GM11168 (cell line): Measurements from ENCODE around the gene TTC5.
"Not testable (repeated sequence)": the region's sequence is repeated elsewhere in the genome, so short reads cannot be mapped to it uniquely, and the experiment has no call there.

Source experiments
- in situ Hi-C: fragments of 300-500 bp; cut with MboI; formaldehyde crosslinking; loops from one replicate; pipeline ENCODE4 v1.12.0; 2022; ENCODE audit warnings: low sequenced_read_pairs; ENCODE audit not compliant: unreplicated experiment

TTC5 gene, protein sequence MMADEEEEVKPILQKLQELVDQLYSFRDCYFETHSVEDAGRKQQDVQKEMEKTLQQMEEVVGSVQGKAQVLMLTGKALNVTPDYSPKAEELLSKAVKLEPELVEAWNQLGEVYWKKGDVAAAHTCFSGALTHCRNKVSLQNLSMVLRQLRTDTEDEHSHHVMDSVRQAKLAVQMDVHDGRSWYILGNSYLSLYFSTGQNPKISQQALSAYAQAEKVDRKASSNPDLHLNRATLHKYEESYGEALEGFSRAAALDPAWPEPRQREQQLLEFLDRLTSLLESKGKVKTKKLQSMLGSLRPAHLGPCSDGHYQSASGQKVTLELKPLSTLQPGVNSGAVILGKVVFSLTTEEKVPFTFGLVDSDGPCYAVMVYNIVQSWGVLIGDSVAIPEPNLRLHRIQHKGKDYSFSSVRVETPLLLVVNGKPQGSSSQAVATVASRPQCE

DNA sequence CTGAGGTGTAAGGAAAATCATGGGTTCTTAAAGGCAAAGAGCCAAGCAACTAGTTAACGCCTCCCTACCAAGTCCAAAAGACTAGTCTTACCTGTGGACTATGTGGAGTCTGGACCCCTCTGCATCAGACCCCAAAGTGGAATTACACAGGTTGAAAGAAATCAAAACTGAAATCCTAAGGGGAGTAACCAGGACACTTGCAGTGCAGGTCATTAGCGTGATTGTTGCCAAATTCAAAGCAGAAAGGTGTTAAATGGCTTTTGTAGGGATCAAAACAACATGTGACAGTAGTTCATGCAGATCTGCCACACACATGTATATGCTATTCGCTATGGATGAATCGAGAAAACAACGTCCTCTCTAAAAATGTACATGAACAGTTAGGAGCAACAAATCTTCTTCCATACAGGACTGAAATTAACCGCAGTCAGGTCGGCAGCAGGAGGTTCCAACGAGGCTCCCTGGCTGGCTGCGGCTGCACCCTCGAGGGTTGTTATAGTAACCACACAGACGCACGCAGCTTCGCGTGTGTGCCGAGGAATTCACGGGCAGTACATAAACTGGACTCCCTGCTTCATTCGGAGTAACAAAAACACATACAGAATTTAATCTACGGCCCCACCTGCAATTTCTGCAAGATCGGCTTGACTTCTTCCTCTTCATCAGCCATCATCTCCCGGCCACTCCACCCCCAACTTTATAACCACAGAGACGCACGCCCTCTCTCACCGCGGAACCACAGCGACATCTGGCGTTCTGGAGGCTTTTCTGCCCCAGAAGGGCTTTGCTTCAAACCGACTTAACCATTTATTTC is at the start of gene TTC5:
TTC5 (minus strand) TSS at position 687 of the 814 bp plus-strand sequence; CDS start at position 673, 14 bp downstream.
- in situ Hi-C loops, result no loop called here

DNA sequence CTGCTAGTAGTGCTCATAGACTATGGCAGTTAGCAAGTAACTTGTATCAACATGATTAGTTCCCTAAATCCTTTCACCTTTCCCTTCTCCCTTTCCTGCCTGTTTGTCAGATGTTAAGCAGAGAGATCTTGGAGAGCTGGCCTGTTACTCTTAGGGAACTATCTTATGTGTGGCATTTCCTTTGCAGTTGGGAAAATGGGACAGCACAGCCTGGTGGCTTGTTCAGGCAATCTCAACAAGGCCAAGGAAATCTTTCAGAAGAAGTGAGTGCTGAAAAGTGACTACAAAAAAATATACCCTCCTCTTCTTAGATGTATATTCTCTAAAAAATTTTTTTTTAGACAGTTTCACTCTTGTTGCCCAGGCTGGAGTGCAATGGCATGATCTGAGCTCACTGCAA is 45.1 kb upstream of the TTC5 start:
- in situ Hi-C loops, result no loop called here

DNA sequence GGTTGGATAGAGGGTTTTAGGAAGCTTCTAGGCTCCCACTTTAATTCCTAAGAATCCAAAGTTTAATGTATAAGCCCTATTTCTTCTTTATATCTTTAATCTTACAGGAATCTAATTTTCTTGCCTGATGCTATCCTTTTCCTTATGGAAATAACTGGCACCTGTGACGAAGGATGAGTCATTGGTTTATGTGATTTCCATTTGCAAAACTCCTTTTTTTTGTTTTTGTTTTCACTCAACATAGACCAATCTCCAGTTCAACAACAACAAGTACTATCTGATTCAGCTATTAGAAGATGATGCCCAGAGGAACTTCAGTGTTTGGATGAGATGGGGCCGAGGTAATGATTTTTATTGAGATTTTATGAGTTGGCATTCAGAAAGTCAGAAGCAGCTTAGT is 44.5 kb upstream of the TTC5 start:
- in situ Hi-C loops, result no loop called here

DNA sequence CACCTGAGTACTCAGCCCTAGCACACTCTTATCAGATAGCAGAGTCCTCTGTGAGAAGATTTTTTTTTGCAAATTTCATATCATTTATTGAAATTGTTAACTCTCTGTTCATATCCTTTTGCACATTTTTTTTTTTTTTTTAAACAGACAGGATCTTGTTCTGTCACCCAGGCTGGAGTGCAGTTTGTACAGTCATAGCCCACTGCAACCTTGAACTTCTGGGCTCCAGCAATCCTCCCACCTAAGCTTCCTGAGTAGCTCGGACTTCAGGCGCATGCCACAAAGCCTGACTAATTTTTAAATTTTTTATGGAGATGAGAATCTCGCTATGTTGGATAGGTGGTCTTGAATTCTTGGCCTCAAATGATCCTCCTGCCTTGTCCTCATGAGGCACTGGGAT is 42.0 kb upstream of the TTC5 start:
- in situ Hi-C loops, result no loop called here

DNA sequence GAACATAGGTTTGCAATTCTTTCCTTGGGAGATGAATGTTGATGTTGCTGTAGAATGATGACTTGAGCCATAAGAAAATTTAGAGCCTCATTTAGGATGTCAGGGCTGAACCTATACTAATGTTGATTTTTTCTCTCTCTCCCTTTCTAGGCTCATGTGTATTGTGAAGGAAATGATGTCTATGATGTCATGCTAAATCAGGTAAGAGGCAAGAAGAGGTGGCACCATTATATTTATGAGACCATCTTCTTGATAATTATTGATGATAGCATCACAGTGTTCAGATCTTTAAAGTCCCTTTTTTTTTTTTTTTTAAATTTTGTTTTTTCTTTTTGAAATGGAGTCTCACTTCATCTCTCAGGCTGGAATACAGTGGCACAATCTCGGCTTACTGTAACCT is 41.0 kb upstream of the TTC5 start:
- in situ Hi-C loops, result no loop called here

DNA sequence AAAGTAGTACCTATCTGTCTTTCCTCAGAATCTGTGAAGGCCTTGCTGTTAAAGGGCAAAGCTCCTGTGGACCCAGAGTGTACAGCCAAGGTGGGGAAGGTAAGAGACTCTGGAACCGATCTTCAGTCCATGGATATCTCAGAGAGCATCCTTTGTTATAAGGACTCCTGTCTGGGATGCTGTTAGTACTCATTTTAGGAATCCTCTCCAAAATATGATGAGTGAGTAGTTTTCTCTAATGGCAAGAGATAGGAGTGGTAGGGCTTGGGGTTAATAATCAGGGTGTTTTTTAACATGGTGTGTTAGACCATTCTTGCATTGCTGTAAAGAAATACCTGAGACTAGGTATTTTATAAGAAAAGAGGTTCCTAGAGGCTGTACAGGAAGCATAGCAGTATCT is 39.6 kb upstream of the TTC5 start:
- in situ Hi-C loops, result no loop called here

DNA sequence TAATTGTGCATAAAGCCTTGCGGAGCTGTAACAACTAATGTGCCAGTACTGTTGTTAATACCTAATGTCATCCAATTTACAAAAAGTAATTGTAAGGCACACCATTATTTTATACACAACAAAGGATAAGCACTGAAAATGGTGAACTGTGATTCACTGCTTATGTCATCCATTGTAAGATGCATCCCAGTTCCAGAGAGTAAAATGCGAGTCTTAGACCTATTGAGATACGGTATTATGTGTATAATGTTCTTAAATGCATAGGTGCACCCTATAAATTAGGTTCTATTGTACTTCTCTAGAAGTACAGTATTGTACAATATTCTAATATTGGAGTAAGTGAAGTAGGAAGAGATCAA is 38.1 kb upstream of the TTC5 start:
- in situ Hi-C loops, result no loop called here

DNA sequence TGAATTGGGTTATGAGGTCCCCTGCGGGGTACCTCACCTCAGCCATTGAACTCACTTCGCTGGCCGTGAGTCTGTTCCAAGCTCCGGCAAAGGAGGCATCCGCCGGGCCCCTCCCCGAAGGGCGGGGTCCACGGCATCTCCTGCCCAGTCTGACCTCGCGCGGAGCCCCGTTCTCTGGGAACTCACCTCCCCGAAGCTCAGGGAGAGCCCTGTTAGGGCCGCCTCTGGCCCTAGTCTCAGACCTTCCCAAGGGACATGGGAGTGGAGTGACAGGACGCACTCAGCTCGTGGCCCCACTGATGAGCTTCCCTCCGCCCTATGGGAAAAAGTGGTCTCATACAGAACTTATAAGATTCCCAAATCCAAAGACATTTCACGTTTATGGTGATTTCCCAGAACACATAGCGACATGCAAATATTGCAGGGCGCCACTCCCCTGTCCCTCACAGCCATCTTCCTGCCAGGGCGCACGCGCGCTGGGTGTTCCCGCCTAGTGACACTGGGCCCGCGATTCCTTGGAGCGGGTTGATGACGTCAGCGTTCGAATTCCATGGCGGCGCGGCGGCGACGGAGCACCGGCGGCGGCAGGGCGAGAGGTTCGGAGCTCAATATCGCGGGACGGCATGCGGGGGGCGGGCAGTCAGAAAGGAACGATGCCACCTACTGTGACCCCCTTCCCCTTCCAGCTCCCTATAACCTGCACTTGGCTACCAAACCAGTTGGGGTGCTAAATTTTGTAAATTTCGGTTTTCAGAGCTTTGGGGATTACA is 37.5 kb upstream of the TTC5 start, which contains the start of gene PARP2:
PARP2 (plus strand) TSS at position 544 of the 770 bp plus-strand sequence; CDS start at position 551, 7 bp downstream.
- in situ Hi-C loops, result no loop called here

DNA sequence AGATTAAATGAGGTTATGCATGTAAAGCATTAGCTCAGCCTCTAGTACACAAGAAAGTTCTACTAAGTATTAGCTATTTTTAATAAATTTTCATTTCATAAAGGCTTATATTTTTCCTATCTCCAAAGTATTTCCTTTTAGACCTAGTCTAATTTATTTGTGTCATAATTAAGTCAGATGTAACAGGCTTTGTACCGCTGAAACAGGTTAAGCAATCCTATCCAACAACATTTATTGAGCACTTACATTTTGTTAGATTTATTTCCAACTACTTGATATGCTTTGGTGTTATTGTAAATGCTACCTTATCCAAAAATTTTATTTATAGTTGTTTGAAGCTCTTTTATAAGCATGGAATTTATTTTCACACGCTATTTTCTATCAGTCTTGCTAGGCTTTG is 35.9 kb upstream of the TTC5 start:
- in situ Hi-C loops, result no loop called here

DNA sequence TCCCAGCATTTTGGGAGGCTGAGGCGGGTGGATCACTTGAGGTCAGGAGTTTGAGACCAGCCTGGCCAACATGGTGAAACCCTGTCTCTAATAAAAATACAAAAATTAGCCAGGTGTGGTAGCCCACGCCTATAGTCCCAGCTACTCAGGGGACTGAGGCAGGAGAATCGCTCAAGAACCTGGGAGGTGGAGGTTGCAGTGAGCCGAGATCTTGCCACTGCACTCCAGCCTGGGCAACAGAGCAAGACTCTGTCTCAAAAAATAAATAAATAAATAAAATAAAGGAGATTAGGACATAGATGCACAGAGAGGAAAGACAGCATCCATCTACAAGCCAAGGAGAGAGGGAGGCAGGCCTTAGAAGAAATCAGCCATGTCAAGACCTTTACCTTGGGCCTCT is 35.3 kb upstream of the TTC5 start:
- in situ Hi-C loops, result not testable (repeated sequence)

DNA sequence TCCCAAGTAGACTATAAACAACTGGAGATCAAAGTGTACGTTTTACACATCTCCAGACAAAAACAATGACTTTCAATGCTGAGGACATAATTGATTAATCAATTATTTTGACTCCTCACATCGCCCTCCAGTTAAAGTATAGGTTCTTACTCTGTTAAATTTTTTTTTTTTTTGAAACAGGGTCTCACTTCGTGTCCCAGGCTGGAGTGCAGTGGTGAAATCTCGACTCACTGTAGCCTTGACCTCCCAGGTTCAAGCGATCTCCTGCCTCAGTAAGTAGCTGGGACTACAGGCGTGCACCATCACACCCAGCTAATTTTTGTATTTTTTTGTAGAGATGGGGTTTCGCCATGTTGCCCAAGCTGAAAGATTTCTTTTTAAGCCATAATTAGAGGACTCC is 28.3 kb upstream of the TTC5 start:
- in situ Hi-C loops, result loop anchor here (10.0 kb wide), 1 partner anchor 351 kb away; the partner anchor contains the start of genes ANG and RNASE4

DNA sequence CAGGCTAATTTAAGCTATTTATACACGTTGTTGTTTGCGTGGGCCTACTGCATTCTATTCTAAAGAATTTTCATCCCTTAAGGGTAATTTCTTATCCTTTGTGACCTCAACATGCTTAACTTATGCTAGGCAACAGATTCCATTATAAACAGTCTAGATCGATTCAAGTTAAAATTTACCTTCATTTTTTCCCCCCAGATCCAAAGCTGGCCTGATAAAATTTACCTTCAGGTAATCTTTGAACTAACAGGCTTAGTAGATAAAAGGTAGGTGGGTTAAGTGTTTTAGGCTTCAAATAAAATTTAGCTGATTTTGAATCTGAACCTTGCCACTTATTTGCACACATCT is 27.7 kb upstream of the TTC5 start:
- in situ Hi-C loops, result loop anchor here (10.0 kb wide), 1 partner anchor 351 kb away; the partner anchor contains the start of genes ANG and RNASE4

DNA sequence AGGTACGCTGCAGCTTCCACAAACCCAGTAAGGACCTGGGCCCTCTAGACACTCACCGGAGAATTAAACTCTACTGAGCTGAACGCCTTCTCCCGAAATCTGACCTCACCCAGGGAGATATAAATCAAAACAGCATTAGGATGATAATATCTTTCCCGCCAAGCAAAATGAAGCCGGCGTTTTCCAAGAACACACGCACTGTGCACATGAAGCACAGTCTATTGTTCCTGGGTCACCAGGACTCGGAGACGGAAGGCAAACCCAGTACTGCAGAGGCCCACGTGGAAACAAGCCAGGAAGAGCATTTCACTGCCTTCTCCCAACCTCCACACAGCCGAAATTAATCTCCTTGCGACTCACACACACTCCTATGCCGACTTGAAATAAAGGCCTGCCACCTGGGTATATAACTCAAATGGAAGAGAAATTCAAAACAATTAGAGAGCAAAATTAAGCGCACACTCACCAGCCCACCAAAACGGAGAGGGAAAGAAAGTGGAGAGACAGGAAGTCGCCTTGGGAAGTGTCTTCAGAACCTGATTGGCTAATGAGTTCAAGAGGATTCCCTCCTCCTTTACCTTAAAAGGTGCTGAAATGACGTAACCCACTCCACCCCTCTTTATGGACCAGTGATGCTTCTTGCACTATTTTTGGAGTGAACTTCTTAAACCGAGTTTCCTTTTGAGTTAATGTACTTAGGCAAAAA is 27.2 kb upstream of the TTC5 start, which contains the start of gene CCNB1IP1:
CCNB1IP1 (minus strand) TSS at position 492 of the 706 bp plus-strand sequence. CDS start 16,756 bp downstream, outside the sequence.
- in situ Hi-C loops, result loop anchor here (10.0 kb wide), 1 partner anchor 352 kb away; the partner anchor contains the start of genes ANG and RNASE4

DNA sequence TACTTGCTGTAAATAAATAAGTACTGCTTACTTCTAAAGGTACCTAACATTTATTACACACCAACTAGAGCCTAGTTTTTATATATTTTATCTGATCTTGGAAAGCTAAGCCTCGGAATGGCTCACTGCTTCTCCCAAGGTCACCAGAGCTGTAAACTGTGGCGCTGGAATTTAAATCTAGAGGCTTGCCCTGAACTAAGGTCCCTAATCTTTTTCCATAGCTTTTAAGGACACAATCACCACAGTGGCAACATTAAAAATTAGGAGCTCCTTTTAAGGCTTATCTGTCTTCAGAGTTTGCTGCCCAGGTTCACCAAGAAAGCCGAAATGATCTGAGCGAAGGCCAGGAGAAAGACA is 26.7 kb upstream of the TTC5 start:
- in situ Hi-C loops, result loop anchor here (10.0 kb wide), 1 partner anchor 352 kb away; the partner anchor contains the start of genes ANG and RNASE4

DNA sequence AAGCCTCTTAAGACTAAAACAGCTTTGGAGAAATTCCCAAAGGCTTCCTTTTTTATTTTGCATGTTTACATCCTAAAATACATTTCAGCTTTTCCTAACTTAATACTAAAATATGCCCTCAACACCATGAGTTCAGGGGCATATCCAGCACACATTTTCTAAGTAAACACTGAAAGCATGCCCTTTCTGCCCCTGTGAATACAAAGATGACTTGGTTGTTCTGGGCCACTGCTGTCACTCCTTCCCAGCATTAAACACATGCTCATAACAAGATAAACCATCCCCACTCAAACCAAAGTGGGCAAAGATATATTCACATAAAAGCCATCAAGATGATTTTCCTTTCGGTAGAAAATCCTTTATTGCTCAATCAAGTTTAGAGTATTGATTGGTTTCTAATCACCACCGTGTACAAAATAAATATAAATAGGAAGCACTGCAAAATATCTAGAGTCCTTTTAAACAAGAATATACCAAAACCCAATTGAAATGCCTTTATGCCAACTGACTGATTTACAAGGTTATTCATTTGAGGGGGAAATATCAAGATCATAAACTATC is 25.4 kb upstream of the TTC5 start:
- in situ Hi-C loops, result loop anchor here (10.0 kb wide), 1 partner anchor 354 kb away; the partner anchor contains the start of genes ANG and RNASE4

DNA sequence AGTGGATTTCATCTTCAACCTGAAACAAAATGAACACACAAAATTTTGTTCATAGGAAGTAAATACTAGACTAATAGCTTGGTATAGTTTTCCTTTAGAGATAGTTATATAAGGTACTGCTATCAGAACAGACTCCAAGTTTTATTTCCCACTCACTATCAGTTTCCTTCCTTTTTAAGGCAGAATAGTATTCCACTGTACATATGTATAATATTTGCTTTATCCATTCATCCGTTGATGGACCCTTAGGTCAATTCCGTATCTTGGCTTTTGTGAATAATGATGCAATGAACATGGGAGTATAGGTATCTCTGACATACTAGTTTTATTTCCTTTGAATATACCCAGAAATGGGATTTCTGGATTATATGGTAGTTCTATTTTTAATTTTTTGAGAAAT is 23.6 kb upstream of the TTC5 start:
- in situ Hi-C loops, result loop anchor here (10.0 kb wide), 1 partner anchor 285 kb away; no protein-coding TSS in a partner anchor

DNA sequence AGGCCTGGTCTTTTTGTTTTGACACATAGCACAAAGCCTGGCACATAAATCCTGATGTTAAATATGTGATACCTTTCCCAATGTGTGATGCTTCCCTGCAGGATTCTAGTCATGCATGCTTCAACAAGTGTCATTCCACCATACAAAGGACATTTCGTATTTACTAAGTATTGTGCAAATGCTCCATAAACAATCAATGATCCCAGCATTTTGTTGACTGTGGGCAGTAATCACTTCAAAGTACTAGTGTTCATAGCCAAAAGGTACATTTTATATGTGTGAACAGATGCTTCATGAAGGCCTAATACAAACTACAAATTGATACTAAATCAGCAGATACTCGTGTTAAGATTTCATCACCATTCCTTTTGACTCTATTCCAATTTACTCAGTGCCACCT is 23.0 kb upstream of the TTC5 start:
- in situ Hi-C loops, result loop anchor here (10.0 kb wide), 1 partner anchor 286 kb away; no protein-coding TSS in a partner anchor

DNA sequence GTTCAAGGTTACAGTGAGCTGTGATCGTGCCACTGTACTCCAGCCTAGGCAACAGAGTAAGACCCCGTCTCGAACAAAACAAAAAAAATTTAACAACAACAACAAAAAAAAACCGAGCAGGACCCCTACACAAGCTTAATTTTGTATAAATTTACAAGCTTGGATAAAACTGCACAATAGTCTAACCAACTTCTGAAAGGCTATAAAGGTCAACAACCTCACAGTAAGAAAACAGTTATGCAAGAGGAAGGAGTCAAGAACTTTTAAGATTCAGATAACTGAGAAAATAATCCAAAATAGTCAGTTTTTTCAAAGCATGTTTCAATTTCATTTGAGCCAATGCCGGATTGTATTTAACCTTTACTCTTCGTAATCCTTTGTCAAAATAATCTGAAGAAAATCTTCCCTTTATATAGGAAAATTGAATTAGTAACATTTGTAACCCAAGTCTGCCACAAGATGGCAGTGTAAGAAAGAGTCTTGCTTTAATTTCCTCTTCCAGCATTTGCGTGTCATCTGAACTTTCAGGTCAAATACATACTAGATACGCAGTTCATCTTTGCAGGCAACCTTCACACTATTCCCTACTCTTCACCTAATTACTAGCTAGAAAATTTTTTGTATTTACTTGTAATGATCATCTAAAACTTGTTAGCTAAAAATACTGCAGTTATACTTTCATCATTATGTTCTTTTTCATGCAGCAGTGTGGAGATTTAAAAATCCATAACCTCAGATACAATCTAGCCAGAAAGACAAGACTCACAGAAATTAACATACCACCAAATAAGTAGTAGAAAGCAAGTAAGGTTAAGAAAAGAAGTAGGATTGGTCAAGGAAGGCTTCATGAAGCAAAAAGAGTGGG is 21.5 kb upstream of the TTC5 start:
- in situ Hi-C loops, result loop anchor here (10.0 kb wide), 1 partner anchor 288 kb away; no protein-coding TSS in a partner anchor
